ENCODE measurements around the gene MLPH. TPM values are rescaled to one million over a fixed set of nuclear protein-coding genes. Genes with fewer than 3 reads are reported as not detected.

MLPH gene
- total and polyA plus RNA-seq, 2 of the 13 experiments (the other 11 are each of a cell fraction or from before 2014, with no cell fraction given), result 0.12 TPM; not detected in 1

DNA sequence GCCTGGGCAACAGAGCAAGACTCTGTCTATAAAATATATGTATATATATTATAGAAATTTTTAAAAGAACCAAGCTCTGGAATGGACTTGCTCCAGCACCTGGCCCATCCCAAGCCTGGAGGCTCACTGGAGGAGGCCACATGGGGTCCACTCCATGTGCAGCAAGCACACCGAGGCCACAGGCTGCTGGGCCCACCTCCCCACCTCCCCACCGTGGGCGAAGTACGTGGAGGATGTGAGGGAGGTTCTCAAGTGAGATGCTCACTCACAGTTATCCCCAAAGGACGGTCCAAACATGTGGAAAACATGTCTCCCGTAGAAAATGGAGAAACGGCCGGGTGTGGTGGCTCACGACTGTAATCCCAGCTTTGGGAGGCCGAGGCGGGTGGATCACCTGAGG is 117.3 kb downstream of the MLPH start:
- Histone ChIP-seq H3K27ac (ENCODE audit: extremely low read length, insufficient read depth, low read length) (no peak overlapping the region), H4K20me1 (ENCODE audit: insufficient read depth, low read length) (no peaks in the 10 kb centered on the region), H3K4me3 (replicated peaks in 1 of 3; ENCODE audit: insufficient read depth in 1 of 3, low read depth in 2 of 3, low read length in 3 of 3) (no peak overlapping the region), H2AFZ (ENCODE audit: low read length) (no peak overlapping the region), H3K79me2 (ENCODE audit: insufficient read depth, low read length) (no peaks in the 10 kb centered on the region), H3K4me2 (ENCODE audit: low read depth, low read length) (no peak overlapping the region), H3K9ac (ENCODE audit: insufficient read depth, low read depth, low read length) (no peak overlapping the region), H3K36me3 (replicated peaks in 1 of 2; ENCODE audit: control insufficient read depth in 1 of 2, insufficient read depth in 2 of 2, low read length in 2 of 2) (no peaks in the 10 kb centered on the region), H3K9me3 (ENCODE audit: low read length) (no peaks in the 10 kb centered on the region), H3K27me3 (ENCODE audit: control insufficient read depth in 1 of 2, insufficient read depth in 2 of 2, low read length in 2 of 2) (peaks cover 5 to 6% of the 10 kb centered on the region in 2 experiments; a peak in 4 of 5 replicates), H3K4me1 (ENCODE audit: insufficient read depth, low read length) (peaks cover 63% of the 10 kb centered on the region)
- CTCF ChIA-PET (ENCODE audit: low intra/inter-chr PET ratio, low total read pairs), result interaction anchor here (0.8 to 2.8 kb wide), 5 partner anchors 10 to 140 kb away, joined by 3 to 22 read pairs (median 5); no protein-coding TSS in a partner anchor
- FAIRE-seq (no peak), DNase-seq (ENCODE audit: low spot score) (no peak), ATAC-seq (no peak)
- WGBS (ENCODE audit: low lambda C conversion rate), result 68% methylated on average over 11 of the region's 11 CpGs
- intact Hi-C loops (cut with micrococcal nuclease; ENCODE audit: unreplicated experiment), result loop anchor here (1.0 to 2.0 kb wide), 2 partner anchors 68 to 170 kb away; no protein-coding TSS in a partner anchor
- POLR2A ChIA-PET, result no interaction called here
- in situ Hi-C loops (cut with HindIII; ENCODE audit: extremely low pct_ligation_motif_present, low pct_unique_long_range_greater_than_20kb), result loop anchor here (5.0 kb wide), 1 partner anchor 138 kb away; no protein-coding TSS in a partner anchor
- TF ChIP-seq ZSCAN31 (CRISPR knock-in tag; IDR thresholded peaks at IDR 0.05; ENCODE audit: low read depth), result no peak
- 0 out of 2 replicates have a peak, but pooled peaks have one; percentile 19 for TF ChIP-seq ZNF746 (CRISPR knock-in tag; IDR thresholded peaks at IDR 0.05)
- TF ChIP-seq ELF1 (CRISPR knock-in tag; IDR thresholded peaks at IDR 0.05), result no peak
- TF ChIP-seq ZNF547 (CRISPR knock-in tag; IDR thresholded peaks at IDR 0.05), result no peak
- no peak for TF ChIP-seq KMT2A (CRISPR knock-in tag; IDR thresholded peaks at IDR 0.05)
- no peak for TF ChIP-seq IRF2 (CRISPR knock-in tag; IDR thresholded peaks at IDR 0.05)
- no TSS peak for BruUV-seq (replicated peaks)

Small RNA genes lying within 50 kb of the gene (microRNA-seq; reads per million reads assigned to microRNA genes)
- gene MIR6811, result not detected

Small RNA genes lying within 50 kb of the gene (small RNA-seq; reads per million reads assigned to genes)
- gene MIR6811 (ENCODE audit: insufficient read depth in 2 of 3, insufficient read length in 3 of 3, low read depth in 2 of 3, low replicate concordance in 1 of 3) (0 reads per million in 3 experiments), gene RNU6-1140P (ENCODE audit: insufficient read depth in 2 of 3, insufficient read length in 3 of 3, low read depth in 2 of 3, low replicate concordance in 1 of 3) (0 to 3.9 (median 0.98) reads per million in 3 experiments)

Other genes starting within 250 kb of the MLPH start
- gene COL6A3, start 73.1 kb upstream of the MLPH start, total RNA-seq (2016; rRNA removed; fragmentation: Illumina TruSeq; extraction: Trizol), result not detected in 2 replicates
- 0.01 and 0.03 TPM in 2 replicates for gene COL6A3, start 73.1 kb upstream of the MLPH start, polyA plus RNA-seq (2011; rRNA removed)
- not detected in 2 replicates for gene PRLH, start 79.3 kb downstream of the MLPH start, total RNA-seq (2016; rRNA removed; fragmentation: Illumina TruSeq; extraction: Trizol)
- gene PRLH, start 79.3 kb downstream of the MLPH start, polyA plus RNA-seq (2011; rRNA removed), result not detected in 2 replicates
- 68.0 and 70.0 TPM in 2 replicates for gene RAB17, start 103.5 kb downstream of the MLPH start, total RNA-seq (2016; rRNA removed; fragmentation: Illumina TruSeq; extraction: Trizol)
- gene RAB17, start 103.5 kb downstream of the MLPH start, polyA plus RNA-seq (2011; rRNA removed), result 124 and 141 TPM in 2 replicates
- gene LRRFIP1, start 140.3 kb downstream of the MLPH start, total RNA-seq (2016; rRNA removed; fragmentation: Illumina TruSeq; extraction: Trizol), result 15.9 and 22.0 TPM in 2 replicates
- 31.2 and 40.5 TPM in 2 replicates for gene LRRFIP1, start 140.3 kb downstream of the MLPH start, polyA plus RNA-seq (2011; rRNA removed)